GM12874 (cell line): ENCODE results near the gene PNPLA6.

Experiments
- CTCF ChIP-seq: IDR thresholded peaks from 2 replicates; pipeline ENCODE4 v1.5.1; 2011; ENCODE audit warnings: low read depth, mild to moderate bottlenecking, control low read depth, low read length, moderate library complexity; ENCODE audit not compliant: insufficient read depth

PNPLA6 gene

GRCh38 chr19:7497292-7497691 lies 38.2 kb upstream of the PNPLA6 start:
- peak; percentile 59 for TF ChIP-seq CTCF

- no peak for TF ChIP-seq CTCF
These were observed 34.6 kb upstream of the PNPLA6 start for GRCh38 chr19:7500811-7501450.

- TF ChIP-seq CTCF, result no peak
These were observed 33.0 kb upstream of the PNPLA6 start for GRCh38 chr19:7502552-7502951.

- no peak for TF ChIP-seq CTCF
These were observed 30.8 kb upstream of the PNPLA6 start for GRCh38 chr19:7504684-7505083.

GRCh38 chr19:7505288-7505681 lies 30.2 kb upstream of the PNPLA6 start:
- no peak for TF ChIP-seq CTCF

GRCh38 chr19:7505682-7506384 lies 29.7 kb upstream of the PNPLA6 start:
- no peak for TF ChIP-seq CTCF

- TF ChIP-seq CTCF, result no peak
These were observed 28.9 kb upstream of the PNPLA6 start for GRCh38 chr19:7506385-7507328.
